HCEC 1CT (cell line): Measurements from ENCODE around the gene TBC1D5.
A peak's percentile ranks its signal among the peaks of the same experiment; 100 is the strongest.
"Not testable (repeated sequence)": the region's sequence is repeated elsewhere in the genome, so short reads cannot be mapped to it uniquely, and the experiment has no call there.

Source experiments
- DNase-seq: peaks from one replicate; pipeline ENCODE4 v3.0.0-alpha.2; 2017

Gene TBC1D5

DNA sequence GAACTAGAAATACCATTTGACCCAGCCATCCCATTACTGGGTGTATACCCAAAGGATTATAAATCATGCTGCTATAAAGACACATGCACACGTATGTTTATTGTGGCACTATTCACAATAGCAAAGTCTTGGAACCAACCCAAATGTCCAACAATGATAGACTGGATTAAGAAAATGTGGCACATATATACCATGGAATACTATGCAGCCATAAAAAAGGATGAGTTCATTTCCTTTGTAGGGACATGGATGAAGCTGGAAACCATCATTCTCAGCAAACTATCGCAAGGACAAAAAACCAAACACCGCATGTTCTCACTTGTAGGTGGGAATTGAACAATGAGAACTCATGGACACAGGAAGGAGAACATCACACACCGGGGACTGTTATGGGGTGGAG is 210.0 kb downstream of the TBC1D5 start:
- DNase-seq, result not testable (repeated sequence)

DNA sequence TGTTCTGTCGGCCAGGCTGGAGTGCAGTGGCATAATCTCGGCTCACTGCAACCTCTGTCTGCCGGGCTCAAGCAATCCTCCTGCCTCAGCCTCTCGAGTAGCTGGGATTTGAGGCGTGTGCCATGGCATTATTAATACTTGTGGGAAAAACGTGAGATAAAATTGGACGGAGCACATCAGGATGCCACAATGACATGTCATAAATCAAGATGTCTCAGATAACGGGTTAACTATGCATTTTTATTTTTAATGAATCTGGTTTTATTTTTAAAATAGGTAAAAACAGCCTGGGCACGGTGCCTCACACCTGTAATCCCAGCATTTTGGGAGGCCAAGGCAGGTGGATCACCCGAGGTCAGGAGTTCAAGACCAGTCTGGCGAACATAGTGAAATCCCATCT is 212.8 kb downstream of the TBC1D5 start:
- DNase-seq, result no peak

DNA sequence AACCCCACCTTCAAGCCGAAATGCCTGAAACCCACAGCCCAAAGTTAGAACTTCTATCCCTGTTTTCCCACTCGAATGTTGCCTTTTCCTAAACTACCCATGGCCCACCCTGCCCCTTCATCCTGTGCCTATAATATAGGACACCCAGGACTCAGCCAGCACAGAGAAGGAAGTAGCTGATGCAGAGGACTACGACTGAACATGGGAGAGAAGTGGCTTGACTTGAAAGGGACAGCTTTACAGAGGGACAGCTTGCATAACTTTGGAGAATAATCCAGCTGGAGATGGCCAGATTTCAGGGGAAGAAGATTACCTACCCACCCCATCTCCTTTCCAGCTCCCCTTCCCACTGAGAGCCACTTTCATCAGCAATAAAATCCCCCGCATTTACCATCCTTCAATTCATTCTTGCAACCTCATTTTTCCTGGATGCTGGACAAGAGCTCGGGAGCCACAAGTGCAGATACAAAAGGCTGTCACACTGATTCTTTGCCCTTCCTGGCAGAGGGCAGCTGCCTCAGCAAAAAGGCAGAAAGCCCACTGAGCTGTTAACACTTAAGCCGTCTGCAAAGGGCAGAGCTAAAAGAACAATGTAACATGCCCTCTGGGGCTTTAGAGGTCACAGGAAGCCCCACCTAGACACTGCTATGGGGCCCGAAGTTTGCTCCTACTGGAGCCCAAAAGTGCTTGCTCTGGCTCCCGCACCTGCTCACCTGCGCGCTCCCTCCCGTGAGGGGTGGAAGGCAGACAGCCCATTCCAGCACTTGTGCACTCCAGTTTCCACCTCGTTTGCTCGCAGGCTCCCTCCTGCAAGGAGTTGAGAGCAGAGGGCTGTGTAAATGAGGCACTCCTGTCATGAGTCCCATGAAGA is 224.0 kb downstream of the TBC1D5 start:
- no peak for DNase-seq

DNA sequence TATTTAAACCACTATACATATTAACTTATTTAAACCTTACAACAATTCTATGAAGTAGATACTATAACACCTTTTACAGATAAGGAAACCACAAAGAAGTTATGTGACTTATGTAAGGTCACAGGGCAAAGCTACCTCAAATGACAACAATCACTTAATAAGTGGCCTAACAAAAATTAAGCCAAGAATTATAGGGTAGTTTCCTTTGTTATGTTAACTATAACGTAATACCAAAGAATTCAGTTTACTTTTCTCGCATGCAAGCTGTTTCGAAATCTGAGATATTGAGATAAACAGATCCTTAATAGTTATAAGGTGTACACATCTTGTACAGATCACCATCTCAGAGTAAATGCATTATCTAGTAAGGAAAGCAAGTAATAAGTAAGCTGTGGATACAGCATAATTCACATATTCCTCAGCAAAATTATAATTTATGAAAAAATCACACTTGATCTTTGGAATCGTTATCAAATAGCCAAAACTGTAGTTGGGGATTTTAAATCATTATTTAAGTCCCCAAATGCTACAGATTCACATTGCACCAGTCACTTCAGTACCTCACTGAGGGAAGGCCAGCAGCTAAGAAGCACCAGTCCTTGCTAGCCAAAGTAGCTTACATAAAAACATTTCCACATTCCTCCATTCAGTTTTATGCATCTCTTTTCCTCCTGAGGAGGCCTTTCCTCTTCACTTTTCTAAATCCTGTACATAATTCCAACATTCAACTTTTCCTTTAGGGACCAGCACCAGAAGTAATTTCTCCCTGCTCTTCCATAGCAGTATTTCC is 226.8 kb downstream of the TBC1D5 start:
- DNase-seq, result no peak

DNA sequence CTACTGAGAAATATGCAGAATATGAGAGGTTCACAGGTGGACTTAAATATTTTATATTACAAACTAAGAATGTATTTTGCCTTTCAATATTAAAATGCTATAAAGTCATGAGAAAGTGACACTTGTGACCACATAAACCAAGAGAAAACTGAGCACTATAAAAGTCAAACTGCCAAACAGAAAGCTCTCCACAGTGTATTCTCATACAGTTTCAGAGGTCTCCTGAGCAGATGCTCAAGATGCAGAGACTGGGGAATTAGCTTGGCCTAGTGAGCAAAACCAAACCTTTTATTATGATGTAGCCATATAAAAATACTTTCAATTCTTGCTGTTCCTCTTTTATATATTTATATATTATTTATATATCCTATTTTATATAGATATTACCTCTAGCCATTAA is 227.8 kb downstream of the TBC1D5 start:
- DNase-seq, result no peak

DNA sequence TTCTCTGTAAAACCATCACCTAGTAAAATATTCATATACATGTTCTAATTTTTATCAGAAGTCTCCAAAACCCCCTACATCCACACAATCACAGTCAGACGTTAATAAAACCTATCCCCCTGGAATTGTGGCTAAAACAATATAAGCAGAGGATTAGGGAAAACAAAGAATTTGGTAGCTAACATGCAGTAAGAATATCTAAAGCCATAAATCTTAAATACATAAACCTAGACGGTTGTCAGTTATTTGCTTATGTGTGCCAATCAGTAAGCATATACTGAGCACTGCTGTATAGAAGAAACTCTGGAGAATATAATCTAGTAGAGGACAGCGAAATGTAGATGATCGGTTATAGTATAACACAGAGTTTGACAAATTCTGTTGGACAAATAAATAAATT is 232.2 kb downstream of the TBC1D5 start:
- DNase-seq, result no peak

DNA sequence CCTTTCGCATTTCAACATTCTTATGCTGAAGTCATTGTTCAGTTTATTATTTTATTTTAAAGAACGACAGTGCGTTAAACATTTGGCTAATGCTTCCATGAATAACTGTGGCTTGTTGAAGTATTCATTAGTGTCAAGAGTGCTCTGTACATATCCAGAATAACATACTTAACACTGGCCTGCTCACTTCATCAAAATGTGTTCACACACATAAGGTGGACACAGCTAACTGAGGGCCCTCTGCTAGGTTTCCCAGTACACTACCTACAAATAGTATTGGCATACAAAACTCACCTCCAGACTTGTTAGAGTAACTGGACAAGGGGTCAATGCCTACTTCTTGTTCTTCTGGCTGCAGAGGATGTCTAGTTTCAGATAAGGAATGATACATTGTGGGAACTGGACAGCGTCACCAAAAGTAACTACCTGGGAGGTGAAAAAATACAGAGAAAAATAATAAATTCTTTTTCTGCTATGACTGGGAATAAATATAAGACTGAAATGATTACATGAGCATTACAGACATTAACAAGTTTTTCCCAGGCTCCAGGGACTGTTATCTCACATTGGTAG is 234.2 kb downstream of the TBC1D5 start:
- no peak for DNase-seq

DNA sequence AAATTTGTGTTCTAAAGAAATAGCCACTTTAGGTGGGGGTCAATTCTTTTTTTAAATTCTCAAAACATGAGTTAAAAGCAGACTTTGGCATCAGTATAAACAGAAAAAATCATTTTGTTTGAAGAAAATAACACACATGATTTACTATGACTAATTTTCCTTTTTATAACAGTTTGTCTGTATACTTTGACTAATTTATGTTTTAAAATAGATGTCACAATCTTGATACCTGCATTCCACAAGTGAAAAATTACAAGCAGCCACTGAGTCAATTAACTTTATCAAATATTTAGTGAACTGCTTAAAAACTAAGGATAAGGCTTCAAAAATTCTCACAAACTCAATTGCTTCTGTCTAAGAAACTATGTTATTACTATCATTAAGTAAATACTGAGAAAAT is 235.0 kb downstream of the TBC1D5 start:
- no peak for DNase-seq

DNA sequence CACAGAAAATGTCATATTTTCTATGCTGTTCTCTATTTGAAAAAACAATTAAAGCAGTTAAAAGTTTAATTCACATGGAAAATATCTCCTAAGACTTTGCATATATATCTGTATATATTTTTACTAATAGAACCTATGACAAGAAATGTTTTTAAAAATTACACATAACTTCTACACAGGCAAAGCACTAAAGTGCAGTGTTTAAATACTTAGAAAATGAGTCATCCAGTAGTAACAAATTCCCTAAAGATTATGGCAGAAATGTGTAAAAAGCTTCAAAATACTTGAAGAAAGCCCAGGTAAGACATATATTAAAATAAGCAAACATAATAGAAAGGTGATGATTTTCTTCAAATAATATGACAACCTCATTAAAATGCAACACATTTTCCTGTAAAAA is 236.6 kb downstream of the TBC1D5 start:
- DNase-seq, result peak; percentile 53

DNA sequence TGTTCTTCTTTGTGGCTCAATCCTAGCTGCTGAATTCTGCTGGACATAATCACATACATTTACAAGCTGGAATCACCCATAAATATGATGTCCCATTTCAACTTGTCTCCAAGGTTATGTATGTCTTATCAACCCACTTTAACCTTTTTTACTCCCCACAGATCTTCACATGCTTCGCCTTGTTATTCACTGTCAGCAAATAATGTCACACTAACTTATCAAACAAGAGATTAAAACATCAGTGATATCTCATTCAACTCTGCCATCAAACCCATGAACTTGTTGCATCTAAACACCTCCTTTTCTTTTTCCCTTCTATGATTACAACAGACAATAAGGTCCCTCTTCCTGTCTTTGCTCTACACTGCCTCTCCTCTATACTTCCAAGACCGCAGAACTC is 240.7 kb downstream of the TBC1D5 start:
- DNase-seq, result no peak

DNA sequence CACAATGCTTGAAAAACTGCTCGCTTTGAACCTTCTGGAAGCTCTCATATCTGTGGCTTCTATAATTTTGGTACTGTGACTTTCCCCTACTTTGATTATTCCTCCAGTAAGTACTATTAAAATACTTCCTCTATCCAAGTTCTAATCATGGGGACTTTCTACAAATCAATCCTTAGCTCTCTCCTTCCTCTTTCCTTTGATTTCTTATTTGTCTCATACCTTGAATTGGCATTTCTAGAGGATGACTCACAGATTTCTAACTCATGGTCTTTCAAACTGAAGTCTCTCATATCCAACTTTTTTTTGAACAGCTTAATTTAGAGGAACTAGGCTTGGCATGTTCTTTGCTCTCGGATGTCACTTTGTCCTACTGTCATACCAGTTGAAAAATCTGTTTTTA is 241.8 kb downstream of the TBC1D5 start:
- DNase-seq, result peak; percentile 14

DNA sequence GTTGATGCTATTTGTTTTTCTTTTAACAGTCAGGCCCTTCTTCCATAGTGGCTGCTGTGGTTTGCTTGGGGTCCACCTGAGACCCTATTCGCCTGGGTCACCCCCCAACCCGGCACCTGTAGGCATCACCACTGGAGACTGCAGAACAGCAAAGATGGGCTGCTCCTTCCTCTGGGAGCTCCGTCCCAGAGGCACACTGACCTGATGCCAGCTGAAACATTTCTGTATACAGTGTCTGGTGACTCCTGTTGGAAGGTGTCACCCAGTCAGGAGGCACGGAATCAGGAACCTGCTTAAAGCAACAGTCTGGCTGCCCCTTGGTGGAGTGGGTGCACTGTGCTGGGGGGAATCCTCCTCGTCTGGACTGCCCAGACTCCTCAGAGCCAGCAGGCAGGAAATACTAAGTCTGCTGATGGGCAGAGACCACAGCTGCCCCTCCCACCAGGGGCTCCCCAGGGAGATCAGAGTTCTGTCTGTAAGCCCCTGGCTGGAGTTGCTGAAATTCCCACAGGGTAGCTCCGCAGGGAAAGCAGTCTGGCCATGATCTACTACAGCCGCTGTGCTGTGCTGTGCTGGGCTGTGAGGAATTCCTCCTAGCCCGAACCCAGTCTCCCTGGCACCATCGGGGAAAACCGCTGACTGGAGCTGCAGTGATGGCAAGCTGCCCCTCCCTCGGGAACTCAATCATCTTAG is 248.2 kb downstream of the TBC1D5 start:
- DNase-seq, result no peak

DNA sequence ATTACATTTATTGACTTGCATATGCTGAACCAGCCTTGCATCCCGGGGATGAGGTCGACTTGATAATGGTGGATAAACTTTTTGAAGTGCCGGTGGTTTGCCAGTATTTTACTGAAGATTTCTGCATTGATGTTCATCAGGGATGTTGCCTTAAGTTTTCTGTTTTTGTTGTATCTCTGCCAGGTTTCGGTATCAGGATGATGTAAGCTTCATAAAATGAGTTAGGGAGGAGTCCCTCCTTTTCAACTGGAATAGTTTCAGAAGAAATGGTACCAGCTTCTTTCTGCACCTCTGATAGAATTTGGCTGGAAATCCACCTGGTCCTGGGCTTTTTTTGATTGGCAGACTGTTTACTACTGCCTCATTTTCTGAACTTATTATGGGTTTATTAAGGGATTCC is 250.8 kb downstream of the TBC1D5 start:
- peak; percentile 57 for DNase-seq

DNA sequence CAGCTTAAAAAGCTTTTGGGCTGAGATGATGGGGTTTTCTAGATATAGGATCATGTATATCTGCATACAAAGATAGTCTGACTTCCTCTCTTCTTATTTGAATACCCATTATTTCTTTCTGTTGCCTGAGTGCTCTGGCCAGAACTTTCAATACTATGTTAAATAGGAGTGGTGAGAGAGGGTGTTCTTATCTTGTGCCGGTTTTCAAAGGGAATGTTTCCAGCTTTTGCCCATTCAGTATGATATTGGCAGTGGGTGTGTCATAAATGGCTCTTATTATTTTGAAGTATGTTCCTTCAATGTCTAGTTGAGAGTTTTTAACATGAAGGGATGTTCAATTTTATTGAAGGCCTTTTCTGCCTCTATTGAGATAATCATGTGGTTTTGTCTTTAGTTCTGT is 251.2 kb downstream of the TBC1D5 start:
- not testable (repeated sequence) for DNase-seq

DNA sequence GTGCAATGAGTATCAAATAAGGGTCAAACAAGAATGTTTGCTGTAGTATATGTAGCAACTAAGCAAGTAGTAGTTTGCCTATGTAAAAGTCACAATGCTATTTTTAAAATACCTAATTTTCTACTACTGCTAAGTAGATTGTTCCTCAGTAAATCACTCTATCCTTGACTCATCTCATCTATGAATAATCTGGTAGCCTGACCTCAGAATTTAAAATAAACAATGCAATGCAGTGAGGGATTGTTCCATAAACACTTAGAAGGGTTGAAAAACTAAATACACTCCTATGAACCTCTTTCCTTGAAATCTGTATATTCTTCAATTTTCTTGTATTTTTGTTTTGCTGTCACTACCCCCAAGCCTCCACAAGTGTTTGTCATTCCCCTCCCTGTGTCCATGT is 253.3 kb downstream of the TBC1D5 start:
- peak; percentile 82 for DNase-seq

DNA sequence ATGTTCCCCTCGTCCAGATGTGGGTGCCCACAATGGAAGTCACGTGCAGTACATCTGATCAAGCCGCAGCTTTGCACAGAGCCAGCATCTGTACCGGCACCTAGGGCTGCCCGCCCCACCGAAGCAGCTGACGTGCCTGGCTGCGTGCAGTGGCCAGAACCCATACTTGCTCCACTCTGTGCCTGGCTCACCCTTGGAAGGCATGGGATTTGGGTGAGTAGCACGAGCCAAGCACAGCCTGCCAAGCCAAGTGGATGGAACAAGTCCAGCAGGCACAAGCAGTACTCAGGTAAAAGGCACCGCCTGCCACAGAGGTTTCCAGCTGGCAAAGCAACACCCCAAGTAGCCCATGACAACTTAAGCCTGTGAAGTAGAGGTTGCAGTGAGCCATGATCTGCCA is 261.3 kb downstream of the TBC1D5 start:
- no peak for DNase-seq

DNA sequence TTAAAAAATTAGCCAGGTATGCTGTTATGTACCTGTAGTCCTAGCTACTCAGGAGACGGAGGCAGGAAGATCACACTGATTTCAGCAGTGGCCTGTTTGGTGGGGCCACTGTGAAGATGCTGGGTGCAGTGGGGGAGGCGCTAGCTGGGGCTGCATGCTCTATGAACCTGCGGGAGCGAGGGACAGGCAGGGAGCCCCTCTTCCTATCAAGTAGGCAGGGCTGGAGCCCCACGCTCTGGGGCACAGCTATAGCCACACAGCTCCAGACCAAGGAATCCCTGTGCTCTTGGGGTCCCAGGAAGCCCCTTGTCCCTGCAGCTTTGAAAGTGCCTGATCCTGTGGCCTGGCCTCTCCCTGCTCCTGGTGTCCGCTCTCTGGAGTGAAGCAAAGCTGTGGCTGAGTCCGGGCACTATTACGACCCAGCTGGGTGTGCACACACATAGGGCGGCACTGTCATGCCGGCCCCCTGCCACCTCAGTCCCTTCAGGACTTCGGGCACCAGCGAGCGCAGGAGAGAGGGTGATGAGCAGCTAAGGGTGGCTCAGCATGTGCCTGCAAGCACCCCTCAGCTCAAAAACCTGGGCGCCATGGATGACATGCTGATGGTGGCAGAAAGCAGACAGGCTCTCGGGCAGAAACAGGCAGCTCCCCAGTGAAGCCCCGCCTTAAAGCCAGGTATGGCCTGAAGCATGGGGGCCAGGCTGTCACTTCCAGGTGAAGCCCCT is 262.6 kb downstream of the TBC1D5 start:
- DNase-seq, result no peak

DNA sequence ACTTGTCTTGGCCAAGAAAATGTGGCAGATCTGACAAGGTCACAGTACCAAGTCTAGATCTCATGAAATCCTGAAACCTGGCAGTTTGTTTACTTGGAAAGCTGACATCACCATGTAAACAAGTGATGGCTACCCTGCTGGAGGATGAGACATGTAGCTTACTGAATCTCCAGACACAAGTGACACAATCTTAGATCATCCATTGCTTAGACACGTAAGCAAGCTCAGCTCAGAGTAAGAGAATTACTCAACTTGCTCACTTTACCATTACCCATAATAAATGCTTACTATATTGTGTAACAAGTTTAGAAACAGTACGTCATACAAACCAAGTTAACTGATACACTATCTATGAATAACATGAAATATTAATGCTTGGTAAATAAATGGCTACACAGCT is 263.8 kb downstream of the TBC1D5 start:
- peak; percentile 94 for DNase-seq

DNA sequence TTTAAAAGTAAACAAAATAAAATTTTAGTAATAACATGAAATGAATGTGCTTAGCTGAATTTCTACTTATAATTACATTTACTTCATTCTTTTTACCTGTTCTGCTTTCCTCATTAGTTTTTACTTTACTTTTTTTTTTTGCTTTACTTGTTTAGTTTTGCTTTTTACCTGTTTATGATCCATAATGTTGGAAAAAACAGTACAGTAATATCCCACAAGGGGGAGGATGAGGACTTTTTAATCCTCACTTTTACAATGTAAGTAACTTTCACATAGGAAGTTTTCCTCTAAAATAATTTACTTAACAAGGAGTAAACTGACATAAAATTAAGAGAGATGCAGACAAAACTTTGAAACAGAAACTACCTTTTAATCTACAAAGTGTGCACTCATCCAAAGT is 268.7 kb downstream of the TBC1D5 start:
- no peak for DNase-seq

DNA sequence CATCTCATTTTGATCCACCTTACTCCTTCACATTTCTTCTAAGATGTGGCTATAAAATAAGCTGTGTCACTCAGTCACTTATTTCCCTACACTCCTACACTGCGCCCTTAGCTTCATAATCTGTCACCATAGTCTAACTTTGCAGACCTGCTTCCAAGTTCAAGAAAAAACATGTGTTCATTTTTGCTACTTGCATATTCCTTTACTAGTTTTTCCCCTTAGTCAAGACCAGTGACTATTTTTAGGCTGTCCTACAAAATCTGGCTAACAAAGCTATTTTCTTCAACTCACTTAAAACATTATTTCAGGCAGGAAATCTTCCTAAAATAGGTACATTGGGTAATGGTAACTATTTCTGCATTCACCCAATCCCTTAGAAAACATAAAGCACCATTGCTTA is 272.5 kb downstream of the TBC1D5 start:
- no peak for DNase-seq

DNA sequence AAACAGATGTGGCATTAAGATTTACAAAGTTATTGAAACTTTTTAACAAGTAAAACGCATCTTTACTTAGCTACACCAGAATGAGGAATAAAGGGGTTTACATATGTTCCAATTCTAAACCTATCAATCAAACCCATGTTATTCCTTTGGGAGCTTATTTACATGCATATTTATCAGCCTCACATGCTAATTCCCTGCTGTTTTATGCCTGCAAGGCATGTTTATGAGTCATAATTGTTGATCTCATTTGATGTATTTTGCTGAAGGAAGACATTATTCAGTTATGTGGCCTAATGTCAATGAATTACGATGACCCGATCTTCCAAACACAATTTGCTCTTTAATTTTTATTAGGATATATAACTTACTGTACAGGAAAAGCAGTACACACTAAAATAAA is 272.9 kb downstream of the TBC1D5 start:
- DNase-seq, result no peak

DNA sequence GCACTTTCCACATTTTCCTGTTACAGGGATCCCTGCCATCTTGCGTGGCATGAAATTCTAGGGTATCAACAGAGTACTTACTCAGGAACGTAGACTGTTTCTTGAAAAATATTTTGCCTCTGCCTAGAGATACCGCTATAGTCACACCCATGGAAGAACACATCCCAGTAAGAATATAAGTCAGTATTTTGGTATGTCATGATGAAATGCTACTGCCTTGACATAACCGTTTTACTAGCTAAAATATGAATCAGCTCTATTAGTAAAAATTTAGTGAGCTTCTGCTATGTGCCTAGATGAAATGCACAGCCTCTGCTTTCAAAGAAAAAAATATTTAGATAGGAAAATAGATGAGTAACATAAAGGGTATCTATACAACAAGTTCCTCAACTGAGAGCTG is 276.4 kb downstream of the TBC1D5 start:
- DNase-seq, result peak; percentile 72
